Uterus (tissue), 2 donors: ENCODE results near the gene SLC23A2.

Experiments used
- CTCF ChIP-seq, 4 experiments: fragments of 200-600 bp in 2 of 4; fragments of 450-650 bp in 2 of 4; sonication (generic) in 2 of 4; IDR thresholded peaks; one replicate each; pipeline ENCODE4 v1.5.1; 2016 to 2019; ENCODE audit warnings: antibody characterized with exemption in 4 of 4, mild to moderate bottlenecking in 2 of 4, moderate library complexity in 1 of 4
- POLR2A ChIP-seq, 2 donors: fragments of 450-650 bp; IDR thresholded peaks; one replicate each; pipeline ENCODE4 v1.6.1; 2016; ENCODE audit warnings: antibody characterized with exemption in 2 of 2, mild to moderate bottlenecking in 1 of 2, moderate library complexity in 1 of 2

DNA sequence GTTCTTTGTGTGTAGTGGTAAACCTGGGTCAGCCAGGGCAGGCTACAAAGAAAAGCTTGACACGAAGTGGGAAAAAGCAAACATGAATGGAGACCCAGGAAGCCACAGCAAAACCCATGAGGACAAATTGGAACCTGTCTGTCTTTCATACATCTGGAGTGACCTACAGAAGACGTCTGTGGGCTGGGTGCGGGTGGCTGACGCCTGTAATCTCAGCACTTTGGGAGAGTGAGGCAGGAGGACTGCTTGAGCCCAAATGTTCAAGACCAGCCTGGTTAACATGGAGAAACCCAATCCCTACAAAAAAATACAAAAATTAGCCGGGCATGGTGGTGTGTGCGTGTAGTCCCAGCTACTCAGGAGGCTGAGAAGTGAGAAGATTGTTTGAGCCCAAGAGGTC, 164.8 kb downstream of the SLC23A2 start:
- TF ChIP-seq CTCF (IDR thresholded peaks at IDR 0.05), result no peak
- no peak for TF ChIP-seq POLR2A (IDR thresholded peaks at IDR 0.05)
